Heart left ventricle (tissue), 16 donors: ENCODE measurements around the gene ZMIZ1. TPM values are rescaled to one million over a fixed set of nuclear protein-coding genes. Genes with fewer than 3 reads are reported as not detected.
A peak's percentile ranks its signal among the peaks of the same experiment; 100 is the strongest.

Experiments
- ATAC-seq, 4 donors: fragments of 200-7000 bp; cut with Tn5 transposase; one replicate each; pipeline ENCODE4 v1.9.1; 2020 to 2022; ENCODE audit warnings: moderate library complexity in 4 of 4, mild to moderate bottlenecking in 3 of 4, moderate number of reproducible peaks in 1 of 4
- DNase-seq, 5 donors: peaks; one replicate each; pipeline ENCODE4 v3.0.0-alpha.2; 2020
- H3K27ac ChIP-seq, 12 donors: fragments of 200-600 bp; sonication (generic) in 4 of 12; one replicate each; pipeline versions ENCODE4 v1.5.0 to v1.8.0; 2016 to 2022; ENCODE audit warnings: mild to moderate bottlenecking in 2 of 12
- H3K27me3 ChIP-seq, 9 donors: fragments of 200-600 bp; sonication (generic) in 2 of 9; one replicate each; pipeline versions ENCODE4 v1.5.1 to v1.8.0; 2016 to 2022; ENCODE audit warnings: mild to moderate bottlenecking in 3 of 9
- H3K36me3 ChIP-seq, 9 donors: fragments of 200-600 bp; sonication (generic) in 2 of 9; one replicate each; pipeline versions ENCODE4 v1.5.0 to v1.8.0; 2018 to 2022; ENCODE audit warnings: mild to moderate bottlenecking in 2 of 9
- H3K4me1 ChIP-seq, 12 donors: fragments of 200-600 bp; sonication (generic) in 4 of 12; one replicate each; pipeline versions ENCODE4 v1.5.0 to v1.8.0; 2016 to 2022; ENCODE audit warnings: mild to moderate bottlenecking in 3 of 12
- H3K4me3 ChIP-seq, 12 donors: fragments of 200-600 bp; sonication (generic) in 4 of 12; one replicate each; pipeline versions ENCODE4 v1.5.0 to v1.8.0; 2017 to 2022; ENCODE audit warnings: mild to moderate bottlenecking in 9 of 12, moderate library complexity in 4 of 12
- H3K9me3 ChIP-seq, 12 donors: fragments of 200-600 bp; sonication (generic) in 4 of 12; one replicate each; pipeline versions ENCODE4 v1.5.0 to v1.8.0; 2016 to 2022; ENCODE audit warnings: mild to moderate bottlenecking in 1 of 12
- POLR2A ChIP-seq, 2 donors: fragments of 450-650 bp; IDR thresholded peaks; one replicate each; pipeline ENCODE4 v1.6.1; 2017; ENCODE audit warnings: antibody characterized with exemption in 2 of 2, mild to moderate bottlenecking in 2 of 2, moderate library complexity in 2 of 2
- WGBS, 4 donors: extraction: QIAGEN DNeasy Blood & Tissue Kit in 2 of 4; methylation state at CpG; one replicate each; pipeline versions ENCODE4 v1.1.5 to v1.1.7; 2013 to 2018; 5-methylcytosine and 5-hydroxymethylcytosine counted together
- intact Hi-C, 10 donors: fragments of 100-400 bp; cut with DNase I; formaldehyde crosslinking; loops; one replicate each; pipeline versions ENCODE4 v1.11.1 to v1.14.2; 2022
- polyA plus RNA-seq, 2 donors: library from polyadenylated mRNA; stranded (reverse); fragments of 200-250 nt; gene quantifications; one replicate each; pipeline ENCODE4 v1.2.3, GENCODE V29; 2013
- total RNA-seq, 9 donors: library from RNA; depleted of rRNA in 2 of 9; stranded (reverse); fragments of >200 nt in 2 of 9; fragmentation: NEBNext Ultra II Directional in 3 of 9; extraction: Animal tissue kit (Norgen Biotek cat#: 25700) in 3 of 9; gene quantifications; one replicate each; pipeline versions ENCODE4 v1.1.0 to v1.2.4, GENCODE V29; 2016 to 2023
- TF ChIP-seq, protein P1 (sequence below), 12 donors: fragments of 200-600 bp; sonication (generic) in 4 of 12; IDR thresholded peaks; one replicate each; pipeline versions ENCODE4 v1.5.0 to v1.8.0; 2018 to 2022; ENCODE audit warnings: antibody characterized with exemption in 12 of 12, mild to moderate bottlenecking in 5 of 12
- donor health status: ischemic (EF 13 %, LVEDD 7.1; RV severe dilation, severe dysfunction).
- donor health status: healthy with polysubstance abuse.
- donor health status: DM: no; HTN: yes; CAD: no.
- donor health status: DM: no; HTN: no; CAD: no.
- donor health status: ischemic (EF 25% LVEDD 6.9; RV normal size, moderate dysfunction).
- donor health status: ischemic (EF 25% LVEDD 5.7; RV mildly dilated, moderate dysfunction).
- donor health status: healthy.
- donor health status: DM: yes; HTN: yes; CAD: no.
- donor health status: ischemic (EF 35%, LVEDD 5.7; RV mildly dilated, moderate dysfunction).
- donor health status: nonischemic (EF 11% LVEDD 7.7; RV severe dilation, severe dysfunction).
- donor health status: DM: yes; HTN: yes; CAD: no.
- donor health status: PGD.
- donor health status: ischemic (EF 29% LVEDD 5.4; RV normal size, mild dysfunction).
- donor health status: nonischemic (EF 23%, LVEDD 6.1; RV moderate dilation, normal function).

Gene ZMIZ1
- total and polyA plus RNA-seq, 11 donors, result 19.7 to 75.4 (median 49.2) TPM

GRCh38 chr10:79136236-79137005 is 67.7 kb downstream of the ZMIZ1 start:
- Histone ChIP-seq H3K27me3 (no peaks in the 10 kb centered on the region), H3K4me3 (no peak overlapping the region), H3K9me3 (no peaks in the 10 kb centered on the region), H3K4me1 (peaks cover 47 to 100% (median 96%) of the 10 kb centered on the region in 12 donors), H3K27ac (peak overlapping the region; percentile 20 to 97 (median 88)), H3K36me3 (peaks cover 0 to 20% (median 10%) of the 10 kb centered on the region in 9 donors)
- DNase-seq (no peak), ATAC-seq (no peak)
- 25 to 38% (median 32%) methylated on average over 2 of the region's 2 CpGs for WGBS, 4 donors
- intact Hi-C loops, result loop anchor here in 5 of 10 donors (5.0 to 10.0 kb wide), 5 partner anchors 48 to 64 kb away; no protein-coding TSS in a partner anchor
- TF ChIP-seq POLR2A (IDR thresholded peaks at IDR 0.05), result no peak
- TF ChIP-seq, protein P1, sequence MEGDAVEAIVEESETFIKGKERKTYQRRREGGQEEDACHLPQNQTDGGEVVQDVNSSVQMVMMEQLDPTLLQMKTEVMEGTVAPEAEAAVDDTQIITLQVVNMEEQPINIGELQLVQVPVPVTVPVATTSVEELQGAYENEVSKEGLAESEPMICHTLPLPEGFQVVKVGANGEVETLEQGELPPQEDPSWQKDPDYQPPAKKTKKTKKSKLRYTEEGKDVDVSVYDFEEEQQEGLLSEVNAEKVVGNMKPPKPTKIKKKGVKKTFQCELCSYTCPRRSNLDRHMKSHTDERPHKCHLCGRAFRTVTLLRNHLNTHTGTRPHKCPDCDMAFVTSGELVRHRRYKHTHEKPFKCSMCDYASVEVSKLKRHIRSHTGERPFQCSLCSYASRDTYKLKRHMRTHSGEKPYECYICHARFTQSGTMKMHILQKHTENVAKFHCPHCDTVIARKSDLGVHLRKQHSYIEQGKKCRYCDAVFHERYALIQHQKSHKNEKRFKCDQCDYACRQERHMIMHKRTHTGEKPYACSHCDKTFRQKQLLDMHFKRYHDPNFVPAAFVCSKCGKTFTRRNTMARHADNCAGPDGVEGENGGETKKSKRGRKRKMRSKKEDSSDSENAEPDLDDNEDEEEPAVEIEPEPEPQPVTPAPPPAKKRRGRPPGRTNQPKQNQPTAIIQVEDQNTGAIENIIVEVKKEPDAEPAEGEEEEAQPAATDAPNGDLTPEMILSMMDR (IDR thresholded peaks at IDR 0.05), result no peak

GRCh38 chr10:79137300-79137756 is 68.6 kb downstream of the ZMIZ1 start:
- Histone ChIP-seq H3K36me3 (peaks cover 0 to 22% (median 10%) of the 10 kb centered on the region in 9 donors), H3K9me3 (no peaks in the 10 kb centered on the region), H3K4me3 (peak overlapping the region in 3 of 12 donors; percentile 10 to 21 (median 21)), H3K4me1 (peaks cover 51 to 100% (median 98%) of the 10 kb centered on the region in 12 donors), H3K27me3 (no peaks in the 10 kb centered on the region), H3K27ac (peak overlapping the region; percentile 80 to 97 (median 89))
- TF ChIP-seq, protein P1 (IDR thresholded peaks at IDR 0.05), result peak in 1 of 12 donors; percentile 3
- TF ChIP-seq POLR2A (IDR thresholded peaks at IDR 0.05), result no peak
- 13 to 60% (median 22%) methylated on average over 6 to 8 of the region's 8 CpGs; no CpG with 5 or more reads in 1 of the 4 donors for WGBS, 4 donors
- ATAC-seq (peak in 1 of 4 donors; percentile 2), DNase-seq (no peak)
- intact Hi-C loops, result loop anchor here in 5 of 10 donors (5.0 to 10.0 kb wide), 5 partner anchors 47 to 65 kb away; no protein-coding TSS in a partner anchor

DNA sequence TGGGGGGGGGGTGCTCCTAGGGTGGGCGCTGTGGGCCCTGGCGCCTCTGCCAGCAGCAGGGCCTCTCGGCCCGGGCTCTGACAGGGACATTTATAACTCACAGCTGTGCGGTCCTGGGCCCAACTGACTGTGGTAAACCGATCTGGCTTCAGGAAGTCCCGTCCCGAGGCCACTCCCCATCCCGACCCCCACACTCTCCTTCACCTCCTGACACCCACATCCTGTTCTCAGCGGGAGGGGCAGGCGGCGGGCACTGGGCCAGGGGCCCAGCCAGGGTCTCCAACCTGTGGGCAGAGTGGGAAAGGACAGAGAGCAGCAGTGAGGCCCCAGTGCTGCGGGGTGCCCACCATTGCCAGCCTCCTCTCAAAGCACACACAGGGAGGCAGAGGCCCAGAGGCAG is 69.1 kb downstream of the ZMIZ1 start:
- no peaks in the 10 kb centered on the region for H3K9me3 ChIP-seq
- no peaks in the 10 kb centered on the region for H3K27me3 ChIP-seq
- 11 to 41% (median 23%) methylated on average over 3 to 13 of the region's 13 CpGs for WGBS, 4 donors
- peaks cover 51 to 100% (median 98%) of the 10 kb centered on the region in 12 donors for H3K4me1 ChIP-seq
- peak overlapping the region in 2 of 12 donors; percentile 21 for H3K4me3 ChIP-seq
- no peak for TF ChIP-seq POLR2A (IDR thresholded peaks at IDR 0.05)
- TF ChIP-seq, protein P1 (IDR thresholded peaks at IDR 0.05), result no peak
- H3K27ac ChIP-seq, result peak overlapping the region; percentile 80 to 97 (median 89)
- ATAC-seq (peak in 3 of 4 donors; percentile 8 to 31 (median 18)), DNase-seq (peak in 3 of 5 donors; percentile 58 to 68 (median 63))
- intact Hi-C loops, result loop anchor here in 6 of 10 donors (2.0 to 10.0 kb wide), 6 partner anchors 47 to 69 kb away; partner anchors contain the start of gene ZMIZ1 (in 1 of the 6)
- peaks cover 0 to 27% (median 14%) of the 10 kb centered on the region in 9 donors for H3K36me3 ChIP-seq
